ENCODE data around the gene UBE3C.
A peak's percentile ranks its signal among the peaks of the same experiment; 100 is the strongest.
"Not testable (repeated sequence)": the region's sequence is repeated elsewhere in the genome, so short reads cannot be mapped to it uniquely, and the experiment has no call there.

Gene UBE3C

GRCh38 chr7:157151626-157152339 is 13.1 kb downstream of the UBE3C start:
- no peak for DNase-seq (ENCODE audit: low spot score)
- ChIA-PET CTCF (no interaction called here), POLR2A (ENCODE audit: low non-redundant PET) (no interaction called here)
- peak overlapping the region; percentile 18; the same call in 1 of the 2 replicates for H3K27ac ChIP-seq
- TF ChIP-seq, protein P1, sequence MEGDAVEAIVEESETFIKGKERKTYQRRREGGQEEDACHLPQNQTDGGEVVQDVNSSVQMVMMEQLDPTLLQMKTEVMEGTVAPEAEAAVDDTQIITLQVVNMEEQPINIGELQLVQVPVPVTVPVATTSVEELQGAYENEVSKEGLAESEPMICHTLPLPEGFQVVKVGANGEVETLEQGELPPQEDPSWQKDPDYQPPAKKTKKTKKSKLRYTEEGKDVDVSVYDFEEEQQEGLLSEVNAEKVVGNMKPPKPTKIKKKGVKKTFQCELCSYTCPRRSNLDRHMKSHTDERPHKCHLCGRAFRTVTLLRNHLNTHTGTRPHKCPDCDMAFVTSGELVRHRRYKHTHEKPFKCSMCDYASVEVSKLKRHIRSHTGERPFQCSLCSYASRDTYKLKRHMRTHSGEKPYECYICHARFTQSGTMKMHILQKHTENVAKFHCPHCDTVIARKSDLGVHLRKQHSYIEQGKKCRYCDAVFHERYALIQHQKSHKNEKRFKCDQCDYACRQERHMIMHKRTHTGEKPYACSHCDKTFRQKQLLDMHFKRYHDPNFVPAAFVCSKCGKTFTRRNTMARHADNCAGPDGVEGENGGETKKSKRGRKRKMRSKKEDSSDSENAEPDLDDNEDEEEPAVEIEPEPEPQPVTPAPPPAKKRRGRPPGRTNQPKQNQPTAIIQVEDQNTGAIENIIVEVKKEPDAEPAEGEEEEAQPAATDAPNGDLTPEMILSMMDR (conservative IDR thresholded peaks at IDR 0.05; ENCODE audit: low read depth) = no peak

GRCh38 chr7:157152391-157152937 is 13.7 kb downstream of the UBE3C start:
- CTCF ChIA-PET = no interaction called here
- TF ChIP-seq, protein P1 (conservative IDR thresholded peaks at IDR 0.05; ENCODE audit: low read depth) = no peak
- POLR2A ChIA-PET (ENCODE audit: low non-redundant PET) = no interaction called here
- DNase-seq (ENCODE audit: low spot score) = no peak
- peak overlapping the region; percentile 18; the same call in 1 of the 2 replicates for H3K27ac ChIP-seq

GRCh38 chr7:157153260-157153659 is 14.5 kb downstream of the UBE3C start:
- CTCF ChIA-PET = no interaction called here
- DNase-seq (ENCODE audit: low spot score) = no peak
- POLR2A ChIA-PET (ENCODE audit: low non-redundant PET) = no interaction called here
- H3K27ac ChIP-seq = peak overlapping the region; percentile 26; the same call in 1 of the 2 replicates
- TF ChIP-seq, protein P1 (conservative IDR thresholded peaks at IDR 0.05; ENCODE audit: low read depth) = no peak

DNA sequence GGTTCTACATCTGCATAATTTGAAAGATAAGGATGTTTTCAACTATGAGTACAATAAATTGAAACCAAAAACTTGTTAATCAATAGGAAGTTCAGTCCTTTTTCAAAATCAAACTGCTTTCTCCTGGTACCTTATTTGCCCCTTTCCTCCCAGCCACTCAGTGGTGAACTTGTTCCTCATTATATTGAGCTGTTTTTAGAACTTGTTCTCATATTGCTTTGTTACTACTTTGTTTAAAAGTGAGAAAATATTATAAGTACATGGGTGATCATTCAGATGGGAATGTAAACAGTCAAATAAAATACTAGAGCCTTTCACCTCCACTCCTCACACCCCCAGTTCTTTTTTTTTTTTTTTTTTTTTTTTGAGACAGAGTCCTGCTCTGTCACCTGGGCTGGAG is 17.2 kb downstream of the UBE3C start:
- ChIA-PET CTCF (no interaction called here), POLR2A (ENCODE audit: low non-redundant PET) (interaction anchor here (0.6 kb wide), 1 partner anchor 1483 kb away, joined by 3 read pairs; no protein-coding TSS in a partner anchor)
- no peak for DNase-seq (ENCODE audit: low spot score)
- TF ChIP-seq, protein P1 (conservative IDR thresholded peaks at IDR 0.05; ENCODE audit: low read depth) = no peak
- no peak overlapping the region for H3K27ac ChIP-seq

GRCh38 chr7:157158400-157158799 is 19.7 kb downstream of the UBE3C start:
- ChIA-PET POLR2A (ENCODE audit: low non-redundant PET) (no interaction called here), CTCF (no interaction called here)
- DNase-seq (ENCODE audit: low spot score) = no peak
- H3K27ac ChIP-seq = no peak overlapping the region
- TF ChIP-seq, protein P1 (conservative IDR thresholded peaks at IDR 0.05; ENCODE audit: low read depth) = no peak

- POLR2A ChIA-PET (ENCODE audit: low non-redundant PET); H3K27ac ChIP-seq; CTCF ChIA-PET; DNase-seq (ENCODE audit: low spot score): not testable (repeated sequence)
Observed at GRCh38 chr7:157159537-157159936, 20.8 kb downstream of the UBE3C start.

GRCh38 chr7:157160433-157160832 is 21.7 kb downstream of the UBE3C start:
- ChIA-PET POLR2A (ENCODE audit: low non-redundant PET) (no interaction called here), CTCF (no interaction called here)
- TF ChIP-seq, protein P1 (conservative IDR thresholded peaks at IDR 0.05; ENCODE audit: low read depth) = no peak
- H3K27ac ChIP-seq = no peak overlapping the region
- no peak for DNase-seq (ENCODE audit: low spot score)

Measured in RWPE1 (cell line).